Measurements from ENCODE around the gene CDHR5.
A peak's percentile ranks its signal among the peaks of the same experiment; 100 is the strongest.

The CDHR5 gene

GRCh38 chr11:568306-569157 is 56.2 kb downstream of the CDHR5 start:
- peak; percentile 62 to 90 (median 78) for DNase-seq (ENCODE audit: low read depth in 4 of 4, low spot score in 1 of 4)

GRCh38 chr11:567629-568292 is 57.0 kb downstream of the CDHR5 start:
- DNase-seq (ENCODE audit: low read depth in 4 of 4, low spot score in 1 of 4) = no peak

DNA sequence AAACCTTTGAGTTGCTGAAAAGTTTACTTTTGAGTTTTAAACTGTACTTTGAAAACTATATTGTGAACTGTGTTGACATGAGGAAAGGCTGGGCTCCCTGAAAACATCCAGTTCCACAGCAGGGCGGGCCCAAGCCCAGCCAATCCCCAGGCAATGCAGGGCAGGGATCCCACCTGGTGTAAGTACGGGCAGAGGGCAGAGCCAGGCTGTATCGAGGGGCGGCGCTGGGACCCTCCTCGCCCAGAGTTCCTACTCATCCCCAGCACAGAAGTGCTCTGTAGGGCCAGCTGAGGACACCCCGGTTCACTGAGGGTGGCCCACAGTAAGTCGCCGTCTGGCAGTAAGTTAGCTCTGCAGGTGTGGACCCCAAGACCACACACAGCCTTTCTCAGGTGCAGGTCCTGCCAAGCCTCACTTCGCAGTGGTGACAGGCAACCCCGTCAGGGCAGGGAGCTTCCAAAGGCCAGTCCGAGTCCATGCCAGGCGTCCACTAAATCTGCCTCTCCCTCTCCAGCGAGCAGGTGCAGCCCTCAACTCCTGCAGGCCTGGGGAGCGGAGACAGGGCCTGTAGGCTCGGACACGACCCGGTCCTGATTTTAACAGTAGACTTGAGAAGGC is 57.6 kb downstream of the CDHR5 start:
- no peak for DNase-seq (ENCODE audit: low read depth in 4 of 4, low spot score in 1 of 4)

All from stimulated activated CD4-positive, alpha-beta T cell treated with anti-CD3 and anti-CD28 coated beads, Interleukin-1b, Interleukin-23, amount 100 ng/mL, for 24 hours (primary cell).